Endometrium (tissue), 2 donors: Measurements from ENCODE around the gene PRELP.

ENCODE experiments used
- FAIRE-seq: peaks from 2 replicates; lab custom pipeline; 2012; peaks lifted over from hg19 to GRCh38; lab: Jason Lieb, UNC
- donor health status: control.
- donor health status: control.

The PRELP gene

DNA sequence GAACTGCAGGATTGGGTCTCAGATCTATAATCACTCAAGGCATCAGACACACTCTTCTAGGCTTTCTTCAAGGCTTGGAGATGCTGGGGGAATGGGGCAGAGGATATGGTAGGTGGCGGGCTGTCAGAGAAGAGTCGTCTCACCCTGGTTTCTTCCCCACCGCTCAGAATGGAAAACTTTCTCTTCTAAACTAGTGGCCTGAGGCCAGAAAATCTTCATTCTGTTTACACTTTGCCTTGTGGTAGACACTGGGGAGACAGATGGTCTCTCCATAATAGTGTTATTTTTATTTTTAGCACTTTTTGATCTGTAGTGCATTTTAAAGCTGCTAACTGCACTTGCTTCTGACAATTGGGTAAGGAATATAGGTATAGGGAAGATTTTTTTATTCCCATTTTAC lies 2.6 kb downstream of the PRELP start:
- no peak for FAIRE-seq

DNA sequence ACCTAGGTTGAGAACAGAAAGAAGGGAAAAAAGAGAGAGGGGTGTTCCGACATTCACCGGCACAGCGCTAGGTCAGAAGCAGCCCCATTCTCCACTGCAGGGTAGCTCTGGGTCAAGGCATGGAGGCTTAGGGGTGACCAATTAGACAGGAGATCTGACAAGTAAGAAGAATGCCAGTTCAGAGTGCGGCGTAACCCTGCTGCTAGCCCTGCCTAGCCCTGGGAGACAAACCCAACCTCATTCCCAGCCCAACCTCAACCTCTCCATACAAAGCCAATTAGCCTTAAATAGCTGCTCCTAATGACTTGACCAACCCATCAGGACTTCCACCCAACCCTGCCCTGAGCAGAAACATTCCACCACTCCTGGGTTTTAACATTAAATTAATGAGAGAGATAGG lies 3.4 kb downstream of the PRELP start:
- FAIRE-seq = no peak

DNA sequence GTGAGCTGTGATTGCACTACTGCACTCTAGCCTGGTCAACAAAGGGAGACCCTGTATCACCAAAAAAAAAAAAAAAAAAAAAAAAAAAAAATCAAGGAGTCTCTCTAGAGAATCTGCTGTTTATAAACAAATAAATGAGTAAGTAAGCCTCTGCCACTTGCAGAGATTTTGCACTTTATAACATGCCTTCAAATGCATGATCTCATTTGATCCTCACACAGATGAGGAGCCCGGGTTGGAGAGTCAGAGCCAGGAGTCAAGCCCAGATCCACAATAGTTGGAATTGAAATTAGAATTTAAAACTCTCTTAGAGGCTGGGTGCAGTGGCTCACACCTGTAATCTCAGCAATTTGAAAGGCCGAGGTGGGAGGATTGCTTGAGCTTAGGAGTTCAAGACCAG lies 4.0 kb downstream of the PRELP start:
- FAIRE-seq = no peak

DNA sequence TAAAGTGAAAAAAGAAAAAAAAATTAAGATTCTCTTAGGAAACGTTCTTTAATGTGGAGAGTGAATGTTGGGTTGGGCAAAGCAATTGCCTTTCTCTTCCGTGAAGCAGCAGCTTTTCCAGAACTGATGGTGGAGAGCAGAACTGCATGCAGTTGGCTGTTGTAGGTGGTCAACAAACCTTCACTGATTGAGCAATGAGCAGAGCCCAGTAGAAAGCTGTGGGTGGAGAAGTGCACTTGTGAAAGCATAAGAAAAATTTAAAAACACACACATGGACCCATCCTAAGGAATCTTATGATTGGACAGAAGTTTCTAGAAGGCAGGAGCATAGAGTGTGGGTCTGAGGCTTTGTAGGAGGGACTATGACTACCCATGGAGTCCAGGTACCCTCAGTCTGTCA lies 4.5 kb downstream of the PRELP start:
- no peak for FAIRE-seq

DNA sequence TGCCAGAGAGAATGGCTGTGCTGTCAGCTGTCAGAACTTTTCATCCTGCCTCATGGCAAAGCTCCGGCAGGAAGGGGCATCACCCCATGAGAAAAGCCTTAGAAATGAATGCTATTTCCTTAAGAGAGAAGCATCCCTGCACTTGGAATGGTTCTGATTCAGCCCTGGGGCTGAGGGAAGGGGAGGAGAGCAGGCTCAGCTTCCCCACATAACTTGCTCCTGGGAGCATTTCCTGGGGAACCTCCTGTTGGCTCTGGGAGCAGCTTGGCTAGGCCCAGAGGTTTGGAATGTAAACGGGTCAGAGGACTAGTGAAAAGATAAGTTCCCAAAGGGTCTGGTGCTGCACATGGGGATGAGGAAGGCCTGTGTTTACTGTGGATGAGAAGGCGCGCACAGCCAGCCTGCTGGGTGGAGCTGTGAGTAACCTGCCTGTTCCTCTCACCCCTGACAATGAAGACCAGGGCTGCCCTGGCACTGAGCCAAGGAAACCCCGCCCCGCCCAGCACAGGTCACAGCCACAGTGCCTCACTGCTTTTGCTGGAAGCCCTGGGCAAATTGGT lies 5.0 kb downstream of the PRELP start:
- FAIRE-seq = no peak

DNA sequence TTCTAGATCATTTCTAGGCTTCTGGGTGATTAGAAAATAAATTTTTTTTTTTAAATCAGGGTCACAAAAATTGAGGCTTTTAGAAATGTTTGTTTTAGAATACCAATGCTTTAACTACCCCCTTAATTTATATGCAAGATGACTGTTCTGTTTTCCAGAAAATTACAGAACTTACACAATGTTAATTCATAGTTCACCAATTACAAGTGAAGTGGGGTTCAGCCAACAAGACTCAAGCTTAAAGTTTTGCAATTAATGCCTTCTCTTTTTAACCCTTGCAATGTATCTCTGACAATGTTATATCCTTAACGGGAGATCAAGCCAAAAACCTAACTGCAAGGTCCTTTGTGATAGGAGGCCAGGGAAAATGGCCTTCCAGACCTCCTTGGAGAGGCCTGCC lies 5.6 kb downstream of the PRELP start:
- FAIRE-seq = no peak

DNA sequence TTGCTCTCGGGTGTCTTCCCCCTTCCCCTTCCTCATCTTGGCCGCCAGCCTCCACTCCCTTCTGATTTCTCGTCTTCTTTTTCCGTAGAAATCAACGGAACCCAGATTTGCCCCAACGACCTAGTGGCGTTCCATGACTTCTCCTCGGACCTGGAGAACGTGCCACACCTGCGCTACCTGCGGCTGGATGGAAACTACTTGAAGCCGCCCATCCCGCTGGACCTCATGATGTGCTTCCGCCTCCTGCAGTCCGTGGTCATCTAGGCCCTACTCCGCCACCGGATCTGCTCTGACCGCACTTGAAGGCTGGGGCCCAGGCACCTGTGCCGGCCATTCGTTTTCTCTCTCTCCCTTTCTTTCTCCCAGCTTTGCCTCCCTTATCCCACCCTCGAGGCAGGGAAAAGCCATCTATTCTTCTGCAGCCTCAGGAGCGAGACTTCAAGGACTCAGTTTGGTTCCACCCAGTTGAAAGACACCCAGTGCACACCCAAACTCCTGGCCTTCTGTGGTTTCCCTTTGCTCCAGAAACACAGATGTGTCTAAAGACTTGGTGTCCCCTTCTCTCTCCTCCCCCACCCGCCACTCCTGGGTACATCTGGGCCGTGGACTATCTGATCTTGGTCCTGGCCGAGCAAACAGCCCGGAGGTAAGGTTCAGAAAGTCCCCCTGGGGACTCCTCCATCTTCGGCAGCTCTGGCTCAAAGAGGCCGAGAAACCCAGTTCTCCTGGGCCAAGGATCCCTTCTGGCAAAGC lies 11.2 kb downstream of the PRELP start:
- FAIRE-seq = no peak

DNA sequence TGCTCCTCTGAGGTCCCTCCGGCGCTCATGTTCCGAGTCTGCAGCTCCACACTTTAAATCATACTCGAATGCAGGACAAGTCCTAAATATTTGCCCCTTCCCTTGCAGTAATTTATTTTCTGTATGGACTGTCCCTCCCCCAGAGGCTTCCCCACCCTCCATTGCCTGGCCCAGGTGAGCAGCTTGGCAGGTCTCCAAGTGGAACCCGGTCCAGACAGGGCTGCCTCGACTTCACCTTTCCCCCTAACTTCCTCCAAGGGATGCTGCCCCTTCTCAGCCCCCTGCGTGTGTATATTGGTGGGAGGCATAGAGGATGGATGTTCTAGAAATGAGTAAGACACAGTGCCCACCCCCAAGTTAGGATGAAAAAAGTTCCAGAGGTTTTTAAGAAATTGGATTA lies 12.9 kb downstream of the PRELP start:
- FAIRE-seq = no peak

DNA sequence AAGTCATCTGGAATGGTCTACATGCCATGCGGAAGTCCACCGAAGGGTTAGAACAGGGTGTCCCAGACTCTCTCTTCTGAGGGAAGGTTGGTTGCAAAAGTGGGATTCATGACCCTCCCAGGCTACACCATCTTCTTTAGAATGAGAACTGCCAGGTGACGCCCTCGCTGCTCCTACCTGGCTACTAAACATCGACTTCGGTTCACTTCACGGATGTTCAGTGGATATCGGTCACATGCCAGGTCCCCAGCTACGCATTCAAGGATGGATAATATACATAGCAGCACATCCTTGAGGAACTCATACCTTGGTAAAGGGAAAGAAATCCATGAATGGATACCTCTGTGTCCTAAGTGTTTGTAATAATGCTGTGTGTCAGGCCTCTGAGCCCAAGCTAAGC lies 15.0 kb downstream of the PRELP start:
- no peak for FAIRE-seq

DNA sequence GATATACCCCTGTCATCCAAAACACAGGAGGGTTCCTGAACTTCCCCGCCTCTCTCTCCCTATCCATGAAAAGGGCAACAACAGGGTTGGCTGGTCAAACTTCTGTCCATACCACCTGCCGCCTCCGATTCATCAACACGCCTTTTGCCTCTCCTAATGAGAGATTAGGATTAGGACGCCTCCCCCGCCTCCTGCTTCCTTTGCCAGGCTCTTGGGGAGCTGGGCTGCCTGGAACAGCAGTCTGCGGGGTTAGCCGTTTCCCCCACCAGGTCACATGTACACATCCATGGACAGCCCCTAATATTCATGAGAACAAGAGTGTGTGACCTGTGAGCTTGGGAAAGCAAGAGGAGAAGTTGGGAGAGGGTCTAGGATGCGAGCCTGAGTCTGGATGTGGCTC lies 16.1 kb downstream of the PRELP start:
- no peak for FAIRE-seq

DNA sequence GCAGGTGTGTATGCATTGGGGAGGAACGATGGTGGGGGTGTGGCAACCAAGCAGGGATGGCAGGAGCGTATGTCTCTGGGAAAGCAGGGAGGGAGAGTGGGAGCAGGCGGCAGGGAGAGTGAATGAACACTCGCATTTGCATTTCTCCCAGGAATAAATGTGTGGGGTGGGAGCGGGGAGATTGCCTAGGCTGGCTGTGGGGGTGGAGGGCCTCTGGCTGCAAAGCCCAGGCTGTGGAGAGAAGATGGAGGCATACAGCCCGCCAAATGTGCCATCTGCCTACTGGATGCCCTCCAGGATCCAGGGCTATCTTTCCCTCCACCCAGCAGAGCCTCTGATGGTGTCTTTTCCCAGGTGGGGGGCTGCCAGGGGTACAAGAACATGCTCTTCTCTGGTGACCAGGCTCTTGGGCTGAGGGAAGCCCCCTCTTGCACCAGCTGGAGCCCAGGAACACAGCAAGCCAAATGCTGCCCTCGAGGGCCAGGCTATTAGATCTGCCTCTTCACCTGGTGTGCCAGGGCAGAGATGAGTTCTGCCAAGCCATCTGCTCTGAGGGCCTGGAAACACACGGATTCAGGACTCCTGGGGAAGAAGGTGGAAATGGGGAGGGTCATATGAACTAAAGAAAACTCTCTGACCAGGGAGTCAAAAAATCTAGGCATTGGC lies 16.6 kb downstream of the PRELP start:
- FAIRE-seq = no peak

DNA sequence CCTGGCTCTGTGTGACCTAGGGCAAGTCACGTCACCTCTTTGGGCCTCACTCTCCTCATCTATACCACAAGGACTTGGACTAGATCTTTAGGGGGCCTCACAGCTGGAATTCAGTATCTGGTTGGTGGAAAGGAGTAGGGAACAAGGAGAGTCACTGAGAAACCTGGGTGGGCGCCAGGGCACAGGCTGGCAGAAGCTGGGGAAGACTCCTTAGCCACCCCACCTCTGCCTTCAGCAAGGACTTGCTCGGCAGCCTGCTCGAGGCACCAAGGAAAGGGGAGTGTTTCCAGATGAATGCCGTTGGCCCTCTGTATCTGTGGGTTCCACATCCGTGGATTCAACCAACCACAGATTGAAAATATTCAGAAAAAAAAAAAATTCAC lies 17.1 kb downstream of the PRELP start:
- no peak for FAIRE-seq

DNA sequence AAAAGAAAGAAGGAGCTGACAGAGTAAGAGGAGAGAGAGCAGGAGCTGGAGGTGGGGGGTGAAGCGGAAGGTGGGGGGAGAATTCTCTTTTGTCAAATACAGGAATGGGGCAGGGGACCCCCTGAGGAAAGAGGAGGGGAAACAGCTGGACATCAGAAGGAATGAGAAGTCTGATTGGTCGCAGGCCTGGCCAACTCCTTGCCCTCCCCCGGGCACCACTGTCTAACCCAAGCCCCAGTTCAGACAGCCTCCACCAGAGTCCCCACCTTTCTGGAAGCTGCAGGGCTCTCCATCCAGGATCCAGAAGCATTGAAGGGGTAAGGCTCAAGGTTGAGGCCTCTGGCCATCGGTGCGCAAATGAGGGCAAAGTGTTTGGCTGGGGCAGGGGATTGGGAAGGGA lies 18.3 kb downstream of the PRELP start, which contains the start of gene OPTC:
Gene OPTC (plus strand): TSS at position 253 of the 400 bp plus-strand sequence. CDS start 1,853 bp downstream, outside the sequence.
- no peak for FAIRE-seq

DNA sequence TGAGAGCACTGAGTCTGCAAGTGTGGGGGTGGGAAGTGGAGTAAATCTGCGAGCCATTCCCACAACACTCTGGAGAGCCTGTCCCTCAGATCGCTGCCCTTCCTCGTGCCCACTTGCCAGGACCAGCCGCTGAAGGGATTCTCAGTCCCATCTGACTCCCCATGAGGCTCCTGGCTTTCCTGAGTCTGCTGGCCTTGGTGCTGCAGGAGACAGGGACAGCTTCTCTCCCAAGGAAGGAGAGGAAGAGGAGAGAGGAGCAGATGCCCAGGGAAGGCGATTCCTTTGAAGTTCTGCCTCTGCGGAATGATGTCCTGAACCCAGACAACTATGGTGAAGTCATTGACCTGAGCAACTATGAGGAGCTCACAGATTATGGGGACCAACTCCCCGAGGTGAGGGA lies 20.2 kb downstream of the PRELP start:
- no peak for FAIRE-seq

DNA sequence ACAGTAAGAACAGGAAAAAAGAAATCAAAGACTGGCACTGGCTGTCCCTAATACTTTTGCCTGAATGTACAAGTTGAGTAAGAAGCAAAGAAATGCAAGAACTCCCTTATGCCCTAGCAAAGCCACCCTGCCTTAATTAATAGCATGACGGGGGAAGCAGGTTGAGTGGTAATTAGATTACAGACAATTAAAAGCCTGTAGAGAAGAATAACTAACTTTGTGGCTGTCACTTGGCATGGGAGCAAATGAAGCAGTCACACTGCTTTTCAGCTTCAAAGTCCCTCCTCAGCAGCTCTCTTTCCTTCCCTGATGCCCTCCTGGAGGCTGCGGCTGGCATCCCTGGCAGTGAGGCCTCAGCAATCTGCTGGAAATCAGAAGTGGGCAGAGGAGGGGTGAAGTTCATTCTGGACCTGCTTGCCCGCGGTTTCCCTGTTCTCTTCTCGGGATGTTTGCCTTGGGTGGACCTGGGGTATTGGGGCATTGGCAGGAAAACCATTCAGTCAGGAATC lies 21.7 kb downstream of the PRELP start:
- FAIRE-seq = no peak

DNA sequence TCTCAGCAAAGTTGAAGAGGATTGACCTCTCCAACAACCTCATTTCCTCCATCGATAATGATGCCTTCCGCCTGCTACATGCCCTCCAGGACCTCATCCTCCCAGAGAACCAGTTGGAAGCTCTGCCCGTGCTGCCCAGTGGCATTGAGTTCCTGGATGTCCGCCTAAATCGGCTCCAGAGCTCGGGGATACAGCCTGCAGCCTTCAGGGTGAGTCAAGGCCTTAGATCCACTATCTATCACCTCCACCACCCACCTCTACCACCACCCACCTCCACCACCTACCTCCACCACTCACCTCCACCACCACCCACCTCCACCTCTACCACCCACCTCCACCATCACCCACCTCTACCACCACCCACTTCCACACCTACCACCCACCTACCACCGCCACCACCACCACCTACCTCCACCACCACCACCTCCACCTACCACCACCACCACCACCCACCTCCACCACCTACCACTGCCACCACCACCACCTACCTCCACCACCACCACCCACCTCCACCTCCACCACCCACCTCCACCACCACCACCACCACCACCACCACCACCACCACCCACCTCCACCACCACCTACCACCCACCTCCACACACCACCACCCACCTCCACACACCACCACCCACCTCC lies 24.2 kb downstream of the PRELP start:
- FAIRE-seq = no peak

DNA sequence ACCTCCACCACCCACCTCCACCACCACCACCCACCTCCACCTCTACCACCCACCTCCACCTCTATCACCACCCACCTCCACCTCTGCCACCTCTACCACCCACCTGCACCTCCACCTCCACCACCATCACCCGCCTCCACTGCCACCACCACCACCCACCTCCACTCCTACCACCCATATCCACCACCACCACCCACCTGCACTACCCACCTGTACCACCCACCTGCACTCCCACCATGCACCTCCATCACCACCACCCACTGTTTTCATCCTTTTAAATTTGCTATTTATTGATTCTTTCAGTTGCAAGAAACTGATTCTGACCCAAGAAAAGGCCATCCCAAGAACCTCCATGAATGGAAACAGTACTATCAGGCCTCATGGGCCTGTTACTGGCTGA lies 24.7 kb downstream of the PRELP start:
- FAIRE-seq = no peak

DNA sequence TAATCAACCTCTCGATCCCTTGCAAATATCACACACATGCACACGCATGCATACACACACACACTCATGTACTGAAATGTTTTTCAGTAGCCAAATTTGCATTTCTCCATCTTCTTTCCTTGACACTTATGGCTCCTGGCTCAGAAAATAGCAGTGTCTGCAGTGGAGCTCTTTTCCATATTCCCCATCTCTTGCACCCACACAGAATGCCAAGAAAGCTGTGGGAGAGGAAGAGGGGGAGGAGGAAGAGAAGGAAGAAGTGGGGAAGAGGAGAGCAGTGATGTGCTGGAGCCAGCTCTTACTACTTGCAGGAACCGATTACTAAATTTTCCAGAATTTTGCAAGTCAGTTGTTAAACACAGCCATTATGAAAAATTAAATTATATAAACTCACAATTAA lies 28.2 kb downstream of the PRELP start:
- FAIRE-seq = no peak

DNA sequence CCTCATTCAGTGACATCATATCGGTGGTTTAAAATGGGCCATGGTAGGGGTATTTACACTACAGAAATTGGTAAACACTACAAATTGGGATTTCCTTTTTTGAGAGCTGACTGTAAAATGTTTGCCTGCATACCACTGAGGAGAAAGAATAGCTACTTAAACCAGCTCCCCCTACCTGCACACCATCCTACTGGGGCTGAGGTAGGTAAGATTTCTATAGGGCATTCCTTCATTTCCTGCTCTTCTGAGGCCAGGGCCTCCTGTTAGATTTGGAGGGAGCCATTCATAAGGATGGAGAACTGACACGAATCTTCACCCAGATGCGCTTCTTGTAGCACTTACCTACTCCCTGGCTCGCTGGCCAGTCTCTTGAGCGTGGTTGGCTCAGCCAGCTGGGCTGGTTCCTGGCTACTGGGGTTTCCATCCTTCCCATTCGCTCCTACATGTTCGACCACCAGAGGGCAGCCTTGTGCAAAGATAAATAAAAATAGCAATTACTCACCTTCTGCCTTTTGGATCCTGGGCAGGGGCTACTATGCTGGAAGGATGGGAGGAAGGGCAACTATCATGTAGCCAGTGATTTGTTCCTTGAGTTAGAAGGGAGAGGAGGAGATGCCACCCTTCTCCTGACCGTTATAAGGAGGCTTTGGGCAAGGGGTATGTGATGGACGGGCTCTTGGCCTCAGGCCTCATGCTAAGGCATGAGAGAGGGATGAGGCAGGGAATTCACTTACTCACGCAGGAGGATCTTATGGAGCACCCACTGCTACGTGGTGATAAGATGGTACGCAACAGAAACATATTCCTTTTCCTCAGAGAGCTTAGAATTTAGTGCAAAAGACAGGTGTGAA lies 29.0 kb downstream of the PRELP start:
- no peak for FAIRE-seq

DNA sequence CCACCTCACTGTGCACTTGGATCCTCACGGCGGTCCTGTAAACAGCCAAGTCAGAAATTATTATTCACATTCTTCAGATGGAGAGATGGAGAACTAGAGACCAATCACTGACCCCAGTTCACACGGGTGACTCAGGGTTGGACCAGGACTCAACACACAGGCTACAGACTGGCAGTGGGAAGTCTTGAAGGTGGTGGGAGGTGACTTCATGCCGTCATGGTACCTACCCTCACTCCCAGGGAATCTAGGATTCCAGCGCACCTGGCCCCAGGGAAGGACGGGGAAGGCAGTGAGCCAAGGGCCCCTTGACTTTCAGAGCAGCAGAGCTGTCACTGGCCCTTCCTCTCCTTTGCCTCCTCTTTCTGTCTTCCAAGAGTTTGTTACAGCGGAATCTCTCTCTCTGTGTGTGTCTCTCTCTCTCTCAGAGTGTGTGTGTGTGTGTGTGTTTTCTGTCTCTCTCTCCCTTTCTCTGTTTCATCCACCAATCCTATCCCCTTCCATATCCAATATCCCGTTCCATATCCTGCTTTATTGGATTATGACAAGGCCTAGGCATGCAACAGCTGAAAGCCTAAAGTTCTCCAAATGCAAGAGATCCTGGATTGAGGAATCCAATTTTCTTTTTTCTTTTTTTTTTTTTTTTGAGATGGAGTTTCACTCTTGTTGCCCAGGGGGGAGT lies 30.1 kb downstream of the PRELP start:
- FAIRE-seq = no peak

DNA sequence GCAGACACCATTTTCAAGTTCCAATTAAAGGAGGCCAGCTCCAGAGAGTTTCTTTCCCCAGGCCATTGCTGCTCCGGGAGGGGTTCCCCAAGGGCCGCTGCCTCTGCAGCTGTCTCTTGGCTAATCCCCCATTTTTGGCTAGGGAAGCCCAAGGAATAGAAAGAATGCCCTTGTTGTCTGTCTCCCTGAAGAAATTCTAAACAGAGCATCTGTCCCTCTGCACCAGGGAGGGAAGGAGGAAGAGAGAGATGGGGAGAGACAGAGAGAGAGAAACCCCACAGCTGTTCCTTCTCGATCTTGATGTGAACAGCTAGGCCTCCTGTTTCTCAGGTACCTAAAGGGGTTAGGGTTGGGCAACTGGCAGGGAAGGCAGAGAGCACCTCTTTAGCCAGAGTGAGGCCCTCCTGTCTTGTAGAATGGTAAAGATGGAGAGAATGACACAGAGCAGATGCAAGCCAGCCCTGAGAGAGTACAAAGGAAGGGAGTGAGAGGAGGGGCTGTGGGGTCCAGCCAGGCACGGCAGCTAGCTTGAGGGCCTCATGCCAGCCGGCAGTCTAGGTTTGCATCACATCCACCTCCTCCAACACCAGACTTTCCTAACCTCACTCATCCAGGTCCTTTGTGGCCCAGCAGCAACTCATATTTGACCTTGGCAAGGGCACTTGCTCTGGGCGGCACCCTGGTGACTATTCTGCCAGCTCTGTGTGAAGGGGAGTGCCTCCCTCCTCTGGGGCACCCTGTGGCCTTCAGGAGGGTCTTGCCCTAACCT lies 31.4 kb downstream of the PRELP start:
- no peak for FAIRE-seq
